Hepatocyte (in vitro differentiated cells): Measurements from ENCODE around the gene ATAD1. TPM values are rescaled to one million over a fixed set of nuclear protein-coding genes. Genes with fewer than 3 reads are reported as not detected.

Experiments used
- DNase-seq: peaks from one replicate; pipeline ENCODE4 v3.0.0-alpha.2; 2016; ENCODE audit warnings: low spot score
- H2AFZ ChIP-seq: fragments of 200-600 bp; sonication (generic); 2 replicates; pipeline ENCODE4 v1.6.0; 2016; ENCODE audit warnings: antibody characterized with exemption, mild to moderate bottlenecking
- H3K27ac ChIP-seq: fragments of 200-600 bp; sonication (generic); 2 replicates; pipeline ENCODE4 v1.5.1; 2016; ENCODE audit warnings: mild to moderate bottlenecking
- H3K27me3 ChIP-seq: fragments of 200-600 bp; sonication (generic); 2 replicates; pipeline ENCODE4 v1.6.1; 2016
- H3K36me3 ChIP-seq: fragments of 200-600 bp; sonication (generic); replicated peaks from 2 replicates; pipeline ENCODE4 v1.5.1; 2016; ENCODE audit warnings: low read depth; ENCODE audit not compliant: insufficient read depth
- H3K4me1 ChIP-seq: fragments of 200-600 bp; sonication (generic); 2 replicates; pipeline ENCODE4 v1.5.1; 2016; ENCODE audit warnings: mild to moderate bottlenecking, moderate library complexity; ENCODE audit not compliant: insufficient read depth
- H3K4me2 ChIP-seq: fragments of 200-600 bp; sonication (generic); 2 replicates; pipeline ENCODE4 v1.6.0; 2016
- H3K4me3 ChIP-seq: fragments of 200-600 bp; sonication (generic); 2 replicates; pipeline ENCODE4 v1.5.1; 2016; ENCODE audit warnings: mild to moderate bottlenecking
- H3K79me2 ChIP-seq: fragments of 200-600 bp; sonication (generic); 2 replicates; pipeline ENCODE4 v1.6.0; 2017; ENCODE audit warnings: mild to moderate bottlenecking
- H3K9me2 ChIP-seq: fragments of 200-600 bp; sonication (generic); replicated peaks from 2 replicates; pipeline ENCODE4 v1.6.0; 2017; ENCODE audit warnings: mild to moderate bottlenecking; ENCODE audit not compliant: insufficient read depth
- H3K9me3 ChIP-seq: fragments of 200-600 bp; sonication (generic); 2 replicates; pipeline ENCODE4 v1.5.1; 2016; ENCODE audit warnings: low read depth, mild to moderate bottlenecking
- H4K20me1 ChIP-seq: fragments of 200-600 bp; sonication (generic); 2 replicates; pipeline ENCODE4 v1.6.0; 2016; ENCODE audit warnings: mild to moderate bottlenecking; ENCODE audit not compliant: insufficient read depth, poor library complexity, severe bottlenecking
- CTCF ChIP-seq: fragments of 200-600 bp; sonication (generic); IDR thresholded peaks from 2 replicates; pipeline ENCODE4 v1.5.1; 2016; ENCODE audit warnings: antibody characterized with exemption, mild to moderate bottlenecking; ENCODE audit not compliant: poor library complexity
- EZH2 ChIP-seq: fragments of 200-600 bp; sonication (generic); IDR thresholded peaks from 2 replicates; pipeline ENCODE4 v1.6.1; 2016; ENCODE audit warnings: antibody characterized with exemption, mild to moderate bottlenecking, borderline replicate concordance
- EZH2phosphoT487 ChIP-seq: fragments of 200-600 bp; sonication (generic); IDR thresholded peaks from one replicate; pipeline ENCODE4 v1.6.1; 2018; ENCODE audit warnings: antibody characterized with exemption, mild to moderate bottlenecking, low read depth, moderate library complexity; ENCODE audit not compliant: unreplicated experiment, severe bottlenecking
- WGBS: methylation state at CpG from one replicate; pipeline ENCODE4 v1.1.6; 2016; ENCODE audit warnings: low lambda C conversion rate; ENCODE audit errors: missing lambda C conversion rate; 5-methylcytosine and 5-hydroxymethylcytosine counted together
- polyA plus RNA-seq: library from polyadenylated mRNA; unstranded; fragments of >200 nt; fragmentation: Nextera tagmentation; extraction: Ambion mirVana; gene quantifications from 2 replicates; pipeline ENCODE4 v1.2.1, GENCODE V29; 2016
- small RNA-seq: library from RNA; depleted of rRNA; stranded (forward); fragments of <200 nt; gene quantifications from one replicate; pipeline ENCODE3, GENCODE V24; 2014
- total RNA-seq: library from RNA; depleted of rRNA; stranded (reverse); fragments of >200 nt; gene quantifications from 2 replicates; pipeline ENCODE4 v1.2.3, GENCODE V29; 2014

The ATAD1 gene
- total and polyA plus RNA-seq, 2 experiments from 2014 or later = 33.4 to 50.7 TPM

GRCh38 chr10:87702973-87703294 lies 115.1 kb downstream of the ATAD1 start:
- TF ChIP-seq EZH2phosphoT487 (no peak), EZH2 (no peak), CTCF (no peak)
- WGBS = 79% methylated on average over 4 of the region's 4 CpGs
- no peak for DNase-seq
- H3K9me2 ChIP-seq = no peaks in the 10 kb centered on the region
- no peaks in the 10 kb centered on the region for H3K27me3 ChIP-seq
- peaks cover 10% of the 10 kb centered on the region for H3K4me1 ChIP-seq
- H4K20me1 ChIP-seq = no peaks in the 10 kb centered on the region
- no peak overlapping the region for H2AFZ ChIP-seq
- H3K4me2 ChIP-seq = no peak overlapping the region
- H3K9me3 ChIP-seq = no peaks in the 10 kb centered on the region
- H3K36me3 ChIP-seq = no peaks in the 10 kb centered on the region
- H3K27ac ChIP-seq = peak overlapping the region; percentile 68
- H3K4me3 ChIP-seq = no peak overlapping the region
- H3K79me2 ChIP-seq = peaks cover 2% of the 10 kb centered on the region

GRCh38 chr10:87702260-87702972 lies 115.6 kb downstream of the ATAD1 start:
- WGBS = 74% methylated on average over 9 of the region's 9 CpGs
- TF ChIP-seq CTCF = no peak
- no peak for TF ChIP-seq EZH2phosphoT487
- TF ChIP-seq EZH2 = no peak
- Histone ChIP-seq H3K4me1 (peaks cover 10% of the 10 kb centered on the region), H3K27me3 (no peaks in the 10 kb centered on the region), H3K79me2 (peaks cover 2% of the 10 kb centered on the region), H3K9me2 (no peaks in the 10 kb centered on the region), H3K27ac (peak overlapping the region; percentile 68), H3K4me3 (no peak overlapping the region), H3K36me3 (no peaks in the 10 kb centered on the region), H3K9me3 (no peaks in the 10 kb centered on the region), H3K4me2 (no peak overlapping the region), H4K20me1 (no peaks in the 10 kb centered on the region), H2AFZ (no peak overlapping the region)
- DNase-seq = no peak

Small RNA genes lying within 50 kb of the gene (small RNA-seq; reads per million reads assigned to genes)
- not detected for gene RN7SL78P

Other genes starting within 250 kb of the ATAD1 start
- gene PAPSS2, start 158.3 kb downstream of the ATAD1 start, total RNA-seq = 47.0 and 58.0 TPM in 2 replicates
- 38.3 and 39.5 TPM in 2 replicates for gene PAPSS2, start 158.3 kb downstream of the ATAD1 start, polyA plus RNA-seq
- gene KLLN, start 45.3 kb upstream of the ATAD1 start, total RNA-seq = 0.53 and 1.2 TPM in 2 replicates
- 0.21 and 0.50 TPM in 2 replicates for gene KLLN, start 45.3 kb upstream of the ATAD1 start, polyA plus RNA-seq
- 102 and 128 TPM in 2 replicates for gene PTEN, start 45.4 kb upstream of the ATAD1 start, total RNA-seq
- 32.8 and 33.6 TPM in 2 replicates for gene PTEN, start 45.4 kb upstream of the ATAD1 start, polyA plus RNA-seq